H1 (cell line): ENCODE data around the gene KLHL3. TPM values are rescaled to one million over a fixed set of nuclear protein-coding genes. Genes with fewer than 3 reads are reported as not detected.

Source experiments
- CTCF ChIA-PET: fragments of 300-600 bp; sonication (Branson Sonifier 250); formaldehyde crosslinking; loops from one replicate; lab custom pipeline; 2021; ENCODE audit not compliant: partially characterized antibody; lab: Charles Lee
- POLR2A ChIA-PET: fragments of 300-600 bp; sonication (Branson Sonifier 250); formaldehyde crosslinking; loops from one replicate; lab custom pipeline; 2021; ENCODE audit warnings: inconsistent platforms; ENCODE audit not compliant: partially characterized antibody; lab: Charles Lee
- DNase-seq, 2 experiments: peaks; one replicate each; pipeline versions ENCODE4 v3.0.0 to v3.0.0-alpha.2; 2010 to 2022; ENCODE audit warnings: low spot score in 2 of 2, low read depth in 1 of 2, mixed read lengths in 1 of 2
- FAIRE-seq: peaks from 2 replicates; lab custom pipeline; 2011; peaks lifted over from hg19 to GRCh38; lab: Jason Lieb, UNC
- H2AFZ ChIP-seq: 2 replicates; pipeline ENCODE4 v1.8.1; 2012; ENCODE audit warnings: low read length, inconsistent platforms
- H2AK5ac ChIP-seq: 2 replicates; pipeline ENCODE4 v1.6.1; 2013; ENCODE audit warnings: low read depth, low read length
- H2BK120ac ChIP-seq: replicated peaks from 2 replicates; pipeline ENCODE3; 2013; ENCODE audit warnings: low read depth, low read length, inconsistent platforms
- H2BK12ac ChIP-seq: 2 replicates; pipeline ENCODE4 v1.6.1; 2013; ENCODE audit warnings: low read depth, low read length
- H2BK15ac ChIP-seq: 2 replicates; pipeline ENCODE4 v1.6.1; 2013; ENCODE audit warnings: low read length
- H2BK20ac ChIP-seq: 2 replicates; pipeline ENCODE4 v1.6.1; 2013; ENCODE audit warnings: low read length
- H2BK5ac ChIP-seq: 2 replicates; pipeline ENCODE4 v1.6.1; 2013; ENCODE audit warnings: low read depth, low read length
- H3K14ac ChIP-seq: 2 replicates; pipeline ENCODE4 v1.6.1; 2013; ENCODE audit warnings: inconsistent platforms; ENCODE audit not compliant: insufficient read length
- H3K18ac ChIP-seq: 2 replicates; pipeline ENCODE4 v1.6.1; 2013; ENCODE audit warnings: low read length; ENCODE audit errors: extremely low read depth
- H3K23ac ChIP-seq: 2 replicates; pipeline ENCODE4 v1.6.1; 2013; ENCODE audit warnings: inconsistent platforms; ENCODE audit not compliant: insufficient read length
- H3K23me2 ChIP-seq: 2 replicates; pipeline ENCODE4 v1.6.1; 2013; ENCODE audit warnings: low read depth, low read length
- H3K27ac ChIP-seq: 2 replicates; pipeline ENCODE4 v1.6.1; 2011; ENCODE audit warnings: low read depth, low read length, inconsistent platforms
- H3K27me3 ChIP-seq, 4 experiments: replicated peaks in 1 of 4; 1 replicate in 1 of 4; 2 replicates in 3 of 4; pipeline versions ENCODE4 v1.6.1 to v1.8.1; 2011 to 2013; ENCODE audit warnings: low read length in 3 of 4, mild to moderate bottlenecking in 3 of 4, inconsistent platforms in 2 of 4, mixed read lengths in 2 of 4, moderate library complexity in 1 of 4; ENCODE audit not compliant: control insufficient read depth in 3 of 4, insufficient read depth in 3 of 4; ENCODE audit errors: extremely low read depth in 1 of 4
- H3K36me3 ChIP-seq, 4 experiments: 2 replicates each; pipeline versions ENCODE4 v1.6.1 to v1.8.1; 2011 to 2013; ENCODE audit warnings: mild to moderate bottlenecking in 4 of 4, low read length in 3 of 4, moderate library complexity in 2 of 4, control low read depth in 1 of 4, inconsistent platforms in 1 of 4; ENCODE audit not compliant: insufficient read depth in 4 of 4, control insufficient read depth in 2 of 4
- H3K4ac ChIP-seq: replicated peaks from 2 replicates; pipeline ENCODE3; 2013; ENCODE audit warnings: low read length, low read depth, mixed read lengths, inconsistent platforms; ENCODE audit not compliant: insufficient read length
- H3K4me1 ChIP-seq, 4 experiments: replicated peaks in 1 of 4; 1 replicate in 1 of 4; 2 replicates in 3 of 4; pipeline versions ENCODE4 v1.6.1 to v1.8.1; 2011 to 2013; ENCODE audit warnings: low read length in 3 of 4, inconsistent platforms in 2 of 4, mixed read lengths in 1 of 4; ENCODE audit not compliant: insufficient read depth in 4 of 4, control insufficient read depth in 3 of 4
- H3K4me2 ChIP-seq, 2 experiments: 2 replicates each; pipeline versions ENCODE4 v1.6.1 to v1.8.1; 2011 to 2013; ENCODE audit warnings: low read depth in 2 of 2, low read length in 2 of 2, control low read depth in 1 of 2, inconsistent platforms in 1 of 2, mild to moderate bottlenecking in 1 of 2; ENCODE audit not compliant: insufficient read depth in 1 of 2
- H3K4me3 ChIP-seq, 4 experiments: fragments of 200-600, 300-600 bp in 1 of 4; sonication (generic), shearing (Covaris generic), sonication (Bioruptor Twin) in 1 of 4; 2 replicates each; pipeline versions ENCODE4 v1.5.1 to v1.8.1; 2011 to 2016; ENCODE audit warnings: low read length in 4 of 4, low read depth in 3 of 4, control low read depth in 2 of 4, inconsistent platforms in 2 of 4, mild to moderate bottlenecking in 2 of 4, mixed read lengths in 1 of 4, moderate library complexity in 1 of 4; ENCODE audit not compliant: insufficient read depth in 2 of 4; ENCODE audit errors: extremely low read depth in 1 of 4
- H3K56ac ChIP-seq: replicated peaks from 2 replicates; pipeline ENCODE3; 2013; ENCODE audit warnings: low read depth, mild to moderate bottlenecking, mixed read lengths, low read length, inconsistent platforms; ENCODE audit not compliant: insufficient read length
- H3K79me1 ChIP-seq: 2 replicates; pipeline ENCODE4 v1.6.1; 2013; ENCODE audit warnings: low read depth, low read length, control low read depth
- H3K79me2 ChIP-seq, 2 experiments: 2 replicates each; pipeline versions ENCODE4 v1.6.1 to v1.8.1; 2012 to 2013; ENCODE audit warnings: low read length in 2 of 2, mild to moderate bottlenecking in 2 of 2, inconsistent platforms in 1 of 2; ENCODE audit not compliant: insufficient read depth in 2 of 2, control insufficient read depth in 1 of 2
- H3K9ac ChIP-seq, 4 experiments: replicated peaks in 1 of 4; 1 replicate in 1 of 4; 2 replicates in 3 of 4; pipeline versions ENCODE4 v1.6.1 to v1.8.1; 2011 to 2013; ENCODE audit warnings: low read depth in 3 of 4, low read length in 3 of 4, control low read depth in 2 of 4, mild to moderate bottlenecking in 2 of 4, moderate library complexity in 2 of 4, inconsistent platforms in 1 of 4; ENCODE audit errors: extremely low read depth in 1 of 4
- H3K9me3 ChIP-seq, 2 experiments: 2 replicates each; pipeline versions ENCODE4 v1.6.1 to v1.8.1; 2012 to 2013; ENCODE audit warnings: mild to moderate bottlenecking in 2 of 2, moderate library complexity in 2 of 2, control low read depth in 1 of 2, inconsistent platforms in 1 of 2, low read depth in 1 of 2, low read length in 1 of 2, mixed read lengths in 1 of 2; ENCODE audit not compliant: insufficient read depth in 2 of 2
- H4K20me1 ChIP-seq, 2 experiments: replicated peaks in 1 of 2; 2 replicates each; pipeline versions ENCODE3 to v1.8.1; 2011 to 2013; ENCODE audit warnings: inconsistent platforms in 2 of 2, low read length in 2 of 2, mild to moderate bottlenecking in 1 of 2; ENCODE audit not compliant: insufficient read depth in 2 of 2, control insufficient read depth in 1 of 2
- H4K5ac ChIP-seq: 2 replicates; pipeline ENCODE4 v1.6.1; 2013; ENCODE audit warnings: low read length, low read depth, mixed read lengths, inconsistent platforms; ENCODE audit not compliant: insufficient read length
- H4K8ac ChIP-seq: 2 replicates; pipeline ENCODE4 v1.8.0; 2013; ENCODE audit warnings: mild to moderate bottlenecking, moderate library complexity, low read length, inconsistent platforms; ENCODE audit not compliant: insufficient read depth; ENCODE audit errors: extremely low read depth
- H4K91ac ChIP-seq: replicated peaks from 2 replicates; pipeline ENCODE3; 2013; ENCODE audit warnings: low read length, mixed read lengths, inconsistent platforms; ENCODE audit not compliant: insufficient read length
- BACH1 ChIP-seq: IDR thresholded peaks from 2 replicates; pipeline ENCODE4 v1.6.1; 2012; ENCODE audit warnings: low read length, improper control_type of control experiment
- CTBP2 ChIP-seq: IDR thresholded peaks from 2 replicates; pipeline ENCODE4 v1.7.0; 2011; ENCODE audit warnings: borderline replicate concordance, mild to moderate bottlenecking, moderate library complexity, mixed read lengths, low read length; ENCODE audit not compliant: insufficient read depth, insufficient read length
- HDAC6 ChIP-seq: IDR thresholded peaks from one replicate; pipeline ENCODE4 v1.7.1; 2012; ENCODE audit warnings: low read depth, mild to moderate bottlenecking, inconsistent platforms, low read length, moderate library complexity
- JUND ChIP-seq: IDR thresholded peaks from 2 replicates; pipeline ENCODE4 v1.6.1; 2011; ENCODE audit warnings: mild to moderate bottlenecking, improper control_type of control experiment, low read length
- KDM1A ChIP-seq: fragments of 200-600, 300-600 bp; sonication (generic); IDR thresholded peaks from 2 replicates; pipeline ENCODE4 v1.7.1; 2016; ENCODE audit warnings: mild to moderate bottlenecking, low read length, borderline replicate concordance
- KDM5A ChIP-seq: fragments of 200-600 bp; IDR thresholded peaks from 2 replicates; pipeline ENCODE4 v1.7.1; 2012; ENCODE audit warnings: mild to moderate bottlenecking, low read length, inconsistent platforms, mixed read lengths
- NRF1 ChIP-seq: IDR thresholded peaks from 2 replicates; pipeline ENCODE4 v1.6.1; 2011; ENCODE audit warnings: mild to moderate bottlenecking, low read depth, low read length, improper control_type of control experiment
- RNF2 ChIP-seq: fragments of 200-900, 300-1000 bp; sonication (generic); IDR thresholded peaks from 2 replicates; pipeline ENCODE4 v1.7.1; 2016; ENCODE audit warnings: borderline replicate concordance, low read depth, mild to moderate bottlenecking, antibody characterized with exemption, low read length; ENCODE audit not compliant: poor library complexity, severe bottlenecking; ENCODE audit errors: missing control alignments
- SAP30 ChIP-seq: fragments of 300-600 bp; sonication (generic); IDR thresholded peaks from 2 replicates; pipeline ENCODE4 v1.7.1; 2012; ENCODE audit warnings: low read length, moderate library complexity, mild to moderate bottlenecking, inconsistent platforms; ENCODE audit not compliant: insufficient read depth, insufficient replicate concordance
- SP1 ChIP-seq: IDR thresholded peaks from 2 replicates; pipeline ENCODE4 v1.6.1; 2011; ENCODE audit warnings: low read depth, low read length
- SP4 ChIP-seq: IDR thresholded peaks from 2 replicates; pipeline ENCODE4 v1.6.1; 2012; ENCODE audit warnings: low read length, inconsistent platforms
- WGBS, 2 experiments: shearing (Covaris generic) in 1 of 2; methylation state at CpG; one replicate each; pipeline versions ENCODE4 v1.1.6 to v1.1.7; 2013 to 2015; ENCODE audit warnings: low lambda C conversion rate in 2 of 2, mixed read lengths in 2 of 2, inconsistent platforms in 1 of 2, low coverage in 1 of 2, missing lambda C conversion rate in 1 of 2; ENCODE audit not compliant: insufficient replicate concordance in 2 of 2, insufficient coverage in 1 of 2, insufficient read length in 1 of 2; ENCODE audit errors: extremely low coverage in 1 of 2, missing lambda C conversion rate in 1 of 2; 5-methylcytosine and 5-hydroxymethylcytosine counted together
- polyA plus RNA-seq, 7 experiments: library from polyadenylated mRNA; depleted of rRNA in 3 of 7; stranded (reverse) in 5 of 7; unstranded in 2 of 7; fragments of >200 nt in 5 of 7; fragments of 200-250 nt in 2 of 7; gene quantifications; 1 replicate in 5 of 7; 2 replicates in 1 of 7; 4 replicates in 1 of 7; pipeline versions ENCODE4 v1.2.1 to v1.2.3, GENCODE V29; 2011 to 2013; ENCODE audit warnings: missing spikeins in 2 of 7, mixed read lengths in 2 of 7
- total RNA-seq: library from RNA; stranded (reverse); fragmentation: NEBNext Ultra II Directional; extraction: Animal tissue kit (Norgen Biotek cat#: 25700); gene quantifications from 2 replicates; pipeline ENCODE4 v1.2.1, GENCODE V29; 2021
- TF ChIP-seq, protein P1 (sequence below), 3 experiments: IDR thresholded peaks; 1 replicate in 2 of 3; 2 replicates in 1 of 3; pipeline versions ENCODE4 v1.5.1 to v1.6.1; 2011; ENCODE audit warnings: low read length in 3 of 3, mild to moderate bottlenecking in 3 of 3, inconsistent platforms in 2 of 3, low read depth in 1 of 3, moderate library complexity in 1 of 3; ENCODE audit not compliant: insufficient read depth in 1 of 3; ENCODE audit errors: control extremely low read depth in 1 of 3

The KLHL3 gene
- total and polyA plus RNA-seq, 2 of the 8 experiments (the other 6 are each of a cell fraction or from before 2014, with no cell fraction given) = 7.4 to 13.7 TPM

DNA sequence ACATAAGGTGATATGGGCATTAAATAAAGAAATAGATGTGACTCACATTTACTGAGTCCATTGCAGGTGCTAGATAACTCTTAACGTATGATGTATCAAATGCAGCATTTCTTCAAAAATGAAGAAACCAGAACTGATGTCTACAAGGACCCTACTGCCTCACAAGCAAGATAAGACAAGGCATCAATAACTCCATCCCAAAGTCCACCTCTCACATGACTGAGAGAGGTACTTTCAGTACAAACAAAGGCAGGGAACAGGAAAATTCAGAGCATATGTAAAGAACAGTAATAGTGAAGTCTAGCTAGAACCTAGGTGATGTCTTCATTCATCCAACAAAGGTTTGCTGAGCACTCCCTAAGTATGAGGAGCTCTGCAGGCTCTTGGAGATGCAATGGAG lies 54.7 kb downstream of the KLHL3 start:
- WGBS, 2 experiments = 81% methylated on average over 1 of the region's 1 CpG; no CpG with 5 or more reads in 1 of the 2 experiments
- Histone ChIP-seq H3K79me1 (no peaks in the 10 kb centered on the region), H2BK120ac (no peak overlapping the region)
- no peak for TF ChIP-seq SP1
- TF ChIP-seq, protein P1, sequence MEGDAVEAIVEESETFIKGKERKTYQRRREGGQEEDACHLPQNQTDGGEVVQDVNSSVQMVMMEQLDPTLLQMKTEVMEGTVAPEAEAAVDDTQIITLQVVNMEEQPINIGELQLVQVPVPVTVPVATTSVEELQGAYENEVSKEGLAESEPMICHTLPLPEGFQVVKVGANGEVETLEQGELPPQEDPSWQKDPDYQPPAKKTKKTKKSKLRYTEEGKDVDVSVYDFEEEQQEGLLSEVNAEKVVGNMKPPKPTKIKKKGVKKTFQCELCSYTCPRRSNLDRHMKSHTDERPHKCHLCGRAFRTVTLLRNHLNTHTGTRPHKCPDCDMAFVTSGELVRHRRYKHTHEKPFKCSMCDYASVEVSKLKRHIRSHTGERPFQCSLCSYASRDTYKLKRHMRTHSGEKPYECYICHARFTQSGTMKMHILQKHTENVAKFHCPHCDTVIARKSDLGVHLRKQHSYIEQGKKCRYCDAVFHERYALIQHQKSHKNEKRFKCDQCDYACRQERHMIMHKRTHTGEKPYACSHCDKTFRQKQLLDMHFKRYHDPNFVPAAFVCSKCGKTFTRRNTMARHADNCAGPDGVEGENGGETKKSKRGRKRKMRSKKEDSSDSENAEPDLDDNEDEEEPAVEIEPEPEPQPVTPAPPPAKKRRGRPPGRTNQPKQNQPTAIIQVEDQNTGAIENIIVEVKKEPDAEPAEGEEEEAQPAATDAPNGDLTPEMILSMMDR (IDR thresholded peaks at IDR 0.05; ENCODE audit: control extremely low read depth in 1 of 3, insufficient read depth in 1 of 3, low read depth in 1 of 3, low read length in 3 of 3) = no peak
- TF ChIP-seq SAP30 = no peak
- TF ChIP-seq JUND = no peak
- no peak for TF ChIP-seq KDM5A
- TF ChIP-seq SP4 = no peak
- no peak for TF ChIP-seq KDM1A
- no peak for TF ChIP-seq BACH1
- TF ChIP-seq CTBP2 = no peak
- no peak for TF ChIP-seq RNF2
- TF ChIP-seq NRF1 = no peak
- no peak for TF ChIP-seq HDAC6

More for the DNA sequence above, 54.7 kb downstream of the KLHL3 start:
- Histone ChIP-seq H2BK5ac (no peak overlapping the region), H3K9ac (no peak overlapping the region), H3K9me3 (no peaks in the 10 kb centered on the region), H3K36me3 (no peaks in the 10 kb centered on the region), H4K20me1 (no peaks in the 10 kb centered on the region), H3K4me3 (no peak overlapping the region), H3K27me3 (no peaks in the 10 kb centered on the region), H3K4ac (no peak overlapping the region), H2AK5ac (no peak overlapping the region), H3K4me1 (no peaks in the 10 kb centered on the region), H3K18ac (no peak overlapping the region), H4K5ac (no peak overlapping the region), H4K91ac (no peak overlapping the region), H3K79me2 (no peaks in the 10 kb centered on the region), H3K23me2 (no peaks in the 10 kb centered on the region), H2AFZ (no peak overlapping the region), H2BK15ac (no peak overlapping the region), H2BK12ac (no peak overlapping the region), H3K27ac (no peak overlapping the region), H3K56ac (no peak overlapping the region), H2BK20ac (no peak overlapping the region), H3K4me2 (no peak overlapping the region), H3K14ac (no peak overlapping the region), H3K23ac (no peak overlapping the region), H4K8ac (no peak overlapping the region)
- FAIRE-seq (no peak), DNase-seq (no peak)
- POLR2A ChIA-PET = no interaction called here
- CTCF ChIA-PET = no interaction called here
